ENCODE measurements around the gene FITM1. TPM values are rescaled to one million over a fixed set of nuclear protein-coding genes. Genes with fewer than 3 reads are reported as not detected.

Gene FITM1
- total RNA-seq, 1 experiment from 2014 or later = 0.46 TPM

GRCh38 chr14:24123424-24124417 is 6.7 kb upstream of the FITM1 start:
- peaks cover 2% of the 10 kb centered on the region; the same call in 1 of the 2 replicates for H3K36me3 ChIP-seq (ENCODE audit: control insufficient read depth, insufficient read depth, low read length)
- TF ChIP-seq TCF7L2 (IDR thresholded peaks at IDR 0.05; ENCODE audit: low read depth, low read length) = no peak
- no peak for TF ChIP-seq SIN3A (IDR thresholded peaks at IDR 0.05; ENCODE audit: borderline replicate concordance, insufficient read depth, low read depth, low read length)
- no peak for TF ChIP-seq REST (IDR thresholded peaks at IDR 0.05; ENCODE audit: insufficient read depth in 1 of 2, low read depth in 2 of 2, low read length in 1 of 2)
- no peak for TF ChIP-seq CTCF (IDR thresholded peaks at IDR 0.05)
- no peak for TF ChIP-seq POLR2AphosphoS5 (IDR thresholded peaks at IDR 0.05; ENCODE audit: low read depth, low read length)
- intact Hi-C loops (cut with micrococcal nuclease; ENCODE audit: unreplicated experiment) = no loop called here
- DNase-seq (ENCODE audit: low read depth, low spot score) (no peak), ATAC-seq (no peak)
- no peaks in the 10 kb centered on the region for H3K9me3 ChIP-seq (ENCODE audit: control insufficient read depth, insufficient read depth, low read depth, low read length)
- no peaks in the 10 kb centered on the region for H3K4me1 ChIP-seq (ENCODE audit: control insufficient read depth, insufficient read depth, low read length)
- BruUV-seq (replicated peaks) = no TSS peak
- H3K27ac ChIP-seq (ENCODE audit: low read length) = no peak overlapping the region
- ChIA-PET CTCF (no interaction called here), POLR2A (no interaction called here)
- in situ Hi-C loops (cut with HindIII; ENCODE audit: low pct_unique_long_range_greater_than_20kb, low sequenced_read_pairs) = no loop called here
- no peaks in the 10 kb centered on the region for H3K27me3 ChIP-seq (ENCODE audit: control insufficient read depth, insufficient read depth, low read length)
- H3K4me3 ChIP-seq (ENCODE audit: low read depth in 2 of 2, low read length in 2 of 2) = no peak overlapping the region

- CTCF ChIA-PET = no interaction called here
- H3K36me3 ChIP-seq (ENCODE audit: control insufficient read depth, insufficient read depth, low read length) = no peaks in the 10 kb centered on the region
- TF ChIP-seq SIN3A (IDR thresholded peaks at IDR 0.05; ENCODE audit: borderline replicate concordance, insufficient read depth, low read depth, low read length) (no peak), REST (IDR thresholded peaks at IDR 0.05; ENCODE audit: insufficient read depth in 1 of 2, low read depth in 2 of 2, low read length in 1 of 2) (no peak), POLR2AphosphoS5 (IDR thresholded peaks at IDR 0.05; ENCODE audit: low read depth, low read length) (no peak), TCF7L2 (IDR thresholded peaks at IDR 0.05; ENCODE audit: low read depth, low read length) (no peak), CTCF (IDR thresholded peaks at IDR 0.05) (no peak)
- intact Hi-C loops (cut with micrococcal nuclease; ENCODE audit: unreplicated experiment) (no loop called here), in situ Hi-C loops (cut with HindIII; ENCODE audit: low pct_unique_long_range_greater_than_20kb, low sequenced_read_pairs) (no loop called here)
- no peaks in the 10 kb centered on the region for H3K27me3 ChIP-seq (ENCODE audit: control insufficient read depth, insufficient read depth, low read length)
- no peak overlapping the region for H3K27ac ChIP-seq (ENCODE audit: low read length)
- no peaks in the 10 kb centered on the region for H3K4me1 ChIP-seq (ENCODE audit: control insufficient read depth, insufficient read depth, low read length)
- POLR2A ChIA-PET = interaction anchor here (0.6 kb wide), 1 partner anchor 272 kb away, joined by 16 read pairs; the partner anchor contains the start of gene NYNRIN
- no peaks in the 10 kb centered on the region for H3K9me3 ChIP-seq (ENCODE audit: control insufficient read depth, insufficient read depth, low read depth, low read length)
- DNase-seq (ENCODE audit: low read depth, low spot score) (no peak), ATAC-seq (no peak)
- BruUV-seq (replicated peaks) = no TSS peak
- H3K4me3 ChIP-seq (ENCODE audit: low read depth in 2 of 2, low read length in 2 of 2) = no peak overlapping the region
These were observed 3.5 kb upstream of the FITM1 start for GRCh38 chr14:24126939-24127338.

Data from Panc1 (cell line).